Sigmoid colon (tissue), 4 donors: ENCODE results near the gene NUDCD2.

Experiments
- EP300 ChIP-seq, 4 donors: sonication (generic); formaldehyde crosslinking; IDR thresholded peaks; one replicate each; pipeline ENCODE4 v1.6.1; 2017; ENCODE audit warnings: antibody characterized with exemption in 4 of 4
- POLR2A ChIP-seq, 2 donors: fragments of 450-650 bp; IDR thresholded peaks; one replicate each; pipeline ENCODE4 v1.6.1; 2016; ENCODE audit warnings: antibody characterized with exemption in 2 of 2, mild to moderate bottlenecking in 2 of 2, moderate library complexity in 2 of 2
- POLR2AphosphoS5 ChIP-seq, 4 donors: sonication (generic); formaldehyde crosslinking; IDR thresholded peaks; one replicate each; pipeline ENCODE4 v1.6.1; 2017; ENCODE audit warnings: antibody characterized with exemption in 4 of 4
- TF ChIP-seq, protein P1 (sequence below), 4 experiments: fragments of 450-650 bp in 3 of 4; fragments of 200-600 bp in 1 of 4; IDR thresholded peaks; one replicate each; pipeline ENCODE4 v1.5.1; 2016 to 2019; ENCODE audit warnings: antibody characterized with exemption in 4 of 4, mild to moderate bottlenecking in 3 of 4, moderate library complexity in 2 of 4

DNA sequence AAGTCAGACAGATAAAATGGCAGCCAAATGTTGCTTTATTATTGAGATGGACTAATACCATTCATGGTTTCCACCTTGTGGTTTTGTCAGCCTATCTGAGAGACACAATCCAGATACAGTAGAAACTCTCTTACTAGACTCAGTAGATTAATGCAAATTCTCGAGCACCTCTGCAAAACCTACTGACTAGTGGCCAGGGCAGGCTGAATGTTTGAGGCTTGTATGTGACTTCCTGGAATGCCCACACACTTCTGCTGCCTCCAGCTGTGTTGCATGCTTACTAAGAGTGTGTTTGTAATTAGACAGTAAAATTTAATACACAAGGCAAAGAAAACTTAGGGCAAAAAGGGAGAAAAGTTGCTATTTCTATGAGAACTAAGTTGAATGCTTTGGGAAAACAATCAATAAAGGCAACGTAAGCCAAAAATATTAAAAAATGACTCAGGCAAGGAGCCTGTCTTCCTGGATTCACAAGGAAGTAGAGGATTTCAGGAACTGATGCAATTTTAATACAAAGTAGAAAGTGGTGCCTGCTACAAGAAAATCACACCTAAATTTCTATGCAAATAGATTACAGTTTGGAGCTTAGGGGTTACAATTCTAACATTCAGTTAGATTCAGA is 52.8 kb downstream of the NUDCD2 start:
- TF ChIP-seq, protein P1, sequence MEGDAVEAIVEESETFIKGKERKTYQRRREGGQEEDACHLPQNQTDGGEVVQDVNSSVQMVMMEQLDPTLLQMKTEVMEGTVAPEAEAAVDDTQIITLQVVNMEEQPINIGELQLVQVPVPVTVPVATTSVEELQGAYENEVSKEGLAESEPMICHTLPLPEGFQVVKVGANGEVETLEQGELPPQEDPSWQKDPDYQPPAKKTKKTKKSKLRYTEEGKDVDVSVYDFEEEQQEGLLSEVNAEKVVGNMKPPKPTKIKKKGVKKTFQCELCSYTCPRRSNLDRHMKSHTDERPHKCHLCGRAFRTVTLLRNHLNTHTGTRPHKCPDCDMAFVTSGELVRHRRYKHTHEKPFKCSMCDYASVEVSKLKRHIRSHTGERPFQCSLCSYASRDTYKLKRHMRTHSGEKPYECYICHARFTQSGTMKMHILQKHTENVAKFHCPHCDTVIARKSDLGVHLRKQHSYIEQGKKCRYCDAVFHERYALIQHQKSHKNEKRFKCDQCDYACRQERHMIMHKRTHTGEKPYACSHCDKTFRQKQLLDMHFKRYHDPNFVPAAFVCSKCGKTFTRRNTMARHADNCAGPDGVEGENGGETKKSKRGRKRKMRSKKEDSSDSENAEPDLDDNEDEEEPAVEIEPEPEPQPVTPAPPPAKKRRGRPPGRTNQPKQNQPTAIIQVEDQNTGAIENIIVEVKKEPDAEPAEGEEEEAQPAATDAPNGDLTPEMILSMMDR (IDR thresholded peaks at IDR 0.05) = no peak
- TF ChIP-seq POLR2A (IDR thresholded peaks at IDR 0.05) (no peak), EP300 (IDR thresholded peaks at IDR 0.05) (no peak), POLR2AphosphoS5 (IDR thresholded peaks at IDR 0.05) (no peak)
